ENCODE data around the gene C3orf52.

DNA sequence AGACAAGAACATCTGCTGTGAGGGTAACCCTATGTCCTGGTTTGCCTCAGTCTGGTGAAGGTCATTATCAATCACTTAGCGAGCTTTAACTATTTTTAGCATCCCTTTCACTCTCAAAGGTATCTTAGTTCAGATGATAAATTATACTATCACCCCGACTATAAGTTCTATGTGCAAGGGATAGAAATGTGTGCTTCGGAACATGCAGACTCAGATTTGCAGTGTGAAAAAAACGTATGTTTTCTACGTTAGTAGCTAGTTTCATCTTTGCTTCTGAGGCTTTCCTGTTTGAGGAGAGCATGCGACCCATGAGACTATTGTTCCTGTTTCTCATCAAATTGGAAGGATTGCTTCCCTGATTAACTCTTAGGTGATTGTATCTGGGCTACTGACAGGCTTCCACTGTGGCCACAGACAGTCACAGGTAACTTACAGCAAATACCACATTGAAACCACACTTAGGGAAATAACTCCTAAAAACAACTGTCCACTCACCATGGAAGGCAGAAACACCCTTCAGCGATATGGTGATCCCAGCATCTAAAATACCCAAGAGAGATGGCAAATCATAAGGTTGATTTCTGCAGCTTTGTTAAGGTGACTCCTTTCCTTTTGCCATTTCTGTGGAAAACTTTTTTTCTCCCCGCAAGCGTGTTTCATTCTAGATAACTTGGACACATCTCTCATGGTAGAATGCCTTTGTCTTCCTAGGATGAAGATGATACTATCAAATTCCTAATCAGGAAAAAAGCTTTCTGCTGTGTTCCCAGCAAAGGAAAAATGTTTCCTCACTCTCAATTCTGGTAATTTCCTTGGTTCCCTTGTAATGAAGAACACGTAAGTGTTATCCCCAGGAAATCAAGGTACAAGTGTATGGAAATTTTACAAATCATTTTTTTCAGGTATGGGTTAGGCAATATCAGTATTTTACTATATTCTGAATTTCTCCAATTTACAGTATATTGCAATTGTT, 41.6 kb downstream of the C3orf52 start:
- TF ChIP-seq, protein P1, sequence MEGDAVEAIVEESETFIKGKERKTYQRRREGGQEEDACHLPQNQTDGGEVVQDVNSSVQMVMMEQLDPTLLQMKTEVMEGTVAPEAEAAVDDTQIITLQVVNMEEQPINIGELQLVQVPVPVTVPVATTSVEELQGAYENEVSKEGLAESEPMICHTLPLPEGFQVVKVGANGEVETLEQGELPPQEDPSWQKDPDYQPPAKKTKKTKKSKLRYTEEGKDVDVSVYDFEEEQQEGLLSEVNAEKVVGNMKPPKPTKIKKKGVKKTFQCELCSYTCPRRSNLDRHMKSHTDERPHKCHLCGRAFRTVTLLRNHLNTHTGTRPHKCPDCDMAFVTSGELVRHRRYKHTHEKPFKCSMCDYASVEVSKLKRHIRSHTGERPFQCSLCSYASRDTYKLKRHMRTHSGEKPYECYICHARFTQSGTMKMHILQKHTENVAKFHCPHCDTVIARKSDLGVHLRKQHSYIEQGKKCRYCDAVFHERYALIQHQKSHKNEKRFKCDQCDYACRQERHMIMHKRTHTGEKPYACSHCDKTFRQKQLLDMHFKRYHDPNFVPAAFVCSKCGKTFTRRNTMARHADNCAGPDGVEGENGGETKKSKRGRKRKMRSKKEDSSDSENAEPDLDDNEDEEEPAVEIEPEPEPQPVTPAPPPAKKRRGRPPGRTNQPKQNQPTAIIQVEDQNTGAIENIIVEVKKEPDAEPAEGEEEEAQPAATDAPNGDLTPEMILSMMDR (IDR thresholded peaks at IDR 0.05), result no peak
- TF ChIP-seq POLR2A (IDR thresholded peaks at IDR 0.05), result no peak
- no peak for TF ChIP-seq POLR2AphosphoS5 (IDR thresholded peaks at IDR 0.05; ENCODE audit: insufficient read depth in 1 of 2, low read depth in 1 of 2)
